ENCODE results near the gene SLC4A4. TPM values are rescaled to one million over a fixed set of nuclear protein-coding genes. Genes with fewer than 3 reads are reported as not detected.

The SLC4A4 gene
- 1 to 10 TPM in 1 of 2 experiments, under 1 TPM in 1; 0.78 to 1.3 TPM for total RNA-seq
- polyA plus RNA-seq = 1 to 10 TPM in 1 of 2 donors, under 1 TPM in 1; 0.12 to 1.4 TPM

DNA sequence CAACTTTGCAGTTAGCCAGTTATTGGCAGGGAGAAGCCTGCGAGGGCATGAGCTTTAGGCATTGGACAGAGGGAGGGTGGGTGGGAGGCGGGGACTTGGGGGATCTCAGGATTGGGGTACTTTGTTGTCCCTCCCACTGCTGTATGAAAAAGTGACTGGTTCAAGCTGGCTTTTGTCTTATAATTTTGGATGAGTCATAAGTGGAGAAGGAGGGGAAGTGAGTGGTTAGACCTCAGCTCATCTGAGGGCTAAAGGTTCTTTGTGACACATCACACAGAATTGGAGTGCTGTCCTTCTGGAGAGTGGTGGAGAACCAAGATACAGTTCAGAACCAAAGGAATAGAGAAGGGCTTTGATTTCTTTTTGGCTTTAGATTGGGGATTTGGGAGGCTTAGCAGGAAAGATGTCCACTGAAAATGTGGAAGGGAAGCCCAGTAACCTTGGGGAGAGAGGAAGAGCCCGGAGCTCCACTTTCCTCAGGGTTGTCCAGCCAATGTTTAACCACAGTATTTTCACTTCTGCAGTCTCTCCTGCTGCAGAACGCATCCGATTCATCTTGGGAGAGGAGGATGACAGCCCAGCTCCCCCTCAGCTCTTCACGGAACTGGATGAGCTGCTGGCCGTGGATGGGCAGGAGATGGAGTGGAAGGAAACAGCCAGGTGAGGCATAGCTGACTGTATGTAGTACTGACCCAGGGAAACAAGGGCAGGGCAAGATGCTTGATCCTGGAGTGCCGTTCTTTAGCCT, at the start of gene SLC4A4:
Gene SLC4A4 (plus strand): TSS at position 175 of the 748 bp plus-strand sequence.
- DNase-seq = no peak
- H3K36me3 Mint-ChIP-seq = no peaks in the 10 kb centered on the region
- no peak within 1 kb of the TSS for H3K27ac Mint-ChIP-seq
- ChIA-PET CTCF (ENCODE audit: partially characterized antibody) (no interaction called here), POLR2A (ENCODE audit: partially characterized antibody) (no interaction called here)
- Histone ChIP-seq H3K9me3 (ENCODE audit: control insufficient read depth in 1 of 2, low read length in 2 of 2) (no peaks in the 10 kb centered on the region), H3K36me3 (ENCODE audit: insufficient read depth, low read length) (no peaks in the 10 kb centered on the region), H3K27ac (ENCODE audit: low read depth, low read length) (no peak within 1 kb of the TSS), H3K4me1 (ENCODE audit: insufficient read depth, low read length) (no peaks in the 10 kb centered on the region), H3K4me3 (ENCODE audit: low read length in 2 of 2) (no peak within 1 kb of the TSS), H3K27me3 (ENCODE audit: insufficient read depth, low read length) (no peaks in the 10 kb centered on the region)
- peaks cover 0 to 5% of the 10 kb centered on the region in 2 donors for H3K27me3 Mint-ChIP-seq
- intact Hi-C loops (cut with micrococcal nuclease) = no loop called here
- H3K4me1 Mint-ChIP-seq = peaks cover 0 to 2% (median 0%) of the 10 kb centered on the region in 4 donors
- peak within 1 kb of the TSS in 1 of 8 donors; percentile 23 for H3K4me3 Mint-ChIP-seq
- no peaks in the 10 kb centered on the region for H3K9me3 Mint-ChIP-seq

- H3K4me1 Mint-ChIP-seq = no peaks in the 10 kb centered on the region
- H3K27me3 ChIP-seq (ENCODE audit: insufficient read depth, low read length) = no peaks in the 10 kb centered on the region
- no peaks in the 10 kb centered on the region for H3K36me3 Mint-ChIP-seq
- H3K27ac ChIP-seq (ENCODE audit: low read depth, low read length) = no peak overlapping the region
- ChIA-PET CTCF (ENCODE audit: partially characterized antibody) (no interaction called here), POLR2A (ENCODE audit: partially characterized antibody) (no interaction called here)
- no peak overlapping the region for H3K4me3 ChIP-seq (ENCODE audit: low read length in 2 of 2)
- H3K9me3 ChIP-seq (ENCODE audit: control insufficient read depth in 1 of 2, low read length in 2 of 2) = no peaks in the 10 kb centered on the region
- intact Hi-C loops (cut with micrococcal nuclease) = no loop called here
- no peak overlapping the region for H3K27ac Mint-ChIP-seq
- no peaks in the 10 kb centered on the region for H3K9me3 Mint-ChIP-seq
- H3K36me3 ChIP-seq (ENCODE audit: insufficient read depth, low read length) = no peaks in the 10 kb centered on the region
- DNase-seq = no peak
- H3K4me3 Mint-ChIP-seq = no peak overlapping the region
- peaks cover 3 to 4% of the 10 kb centered on the region in 2 donors for H3K27me3 Mint-ChIP-seq
- no peaks in the 10 kb centered on the region for H3K4me1 ChIP-seq (ENCODE audit: insufficient read depth, low read length)
Measured at GRCh38 chr4:71290074-71290473, 48.7 kb upstream of the SLC4A4 start.

DNA sequence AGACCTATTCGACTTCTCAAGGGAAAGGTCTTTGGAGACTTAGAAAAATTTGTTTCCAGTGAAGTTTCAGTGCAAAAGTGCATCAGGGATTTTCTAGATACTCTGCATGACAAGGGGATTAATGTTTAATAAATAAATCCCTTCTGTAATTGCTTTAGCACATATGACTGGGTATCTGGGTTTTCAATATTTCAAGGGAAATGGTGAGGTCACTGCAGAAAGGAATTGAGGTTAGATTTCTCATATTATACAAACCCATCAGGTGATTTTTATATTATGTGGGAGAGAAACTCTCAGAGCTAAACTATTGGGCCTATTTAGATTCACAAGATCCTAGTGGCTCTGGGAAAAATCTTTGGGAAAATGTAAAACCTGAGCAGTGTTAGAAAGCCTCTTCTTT, 48.3 kb upstream of the SLC4A4 start:
- H3K4me3 Mint-ChIP-seq = no peak overlapping the region
- POLR2A ChIA-PET (ENCODE audit: partially characterized antibody) = no interaction called here
- CTCF ChIA-PET (ENCODE audit: partially characterized antibody) = no interaction called here

GRCh38 chr4:71292228-71292627, 46.6 kb upstream of the SLC4A4 start:
- intact Hi-C loops (cut with micrococcal nuclease) = no loop called here
- Mint-ChIP-seq H3K9me3 (no peaks in the 10 kb centered on the region), H3K27ac (no peak overlapping the region), H3K27me3 (peaks cover 4 to 5% of the 10 kb centered on the region in 2 donors), H3K4me3 (no peak overlapping the region), H3K4me1 (no peaks in the 10 kb centered on the region), H3K36me3 (no peaks in the 10 kb centered on the region)
- no peaks in the 10 kb centered on the region for H3K36me3 ChIP-seq (ENCODE audit: insufficient read depth, low read length)
- no peak for DNase-seq
- no peak overlapping the region for H3K4me3 ChIP-seq (ENCODE audit: low read length in 2 of 2)
- no peaks in the 10 kb centered on the region for H3K9me3 ChIP-seq (ENCODE audit: control insufficient read depth in 1 of 2, low read length in 2 of 2)
- CTCF ChIA-PET (ENCODE audit: partially characterized antibody) = no interaction called here
- H3K27ac ChIP-seq (ENCODE audit: low read depth, low read length) = no peak overlapping the region
- H3K27me3 ChIP-seq (ENCODE audit: insufficient read depth, low read length) = no peaks in the 10 kb centered on the region
- POLR2A ChIA-PET (ENCODE audit: partially characterized antibody) = no interaction called here
- H3K4me1 ChIP-seq (ENCODE audit: insufficient read depth, low read length) = no peaks in the 10 kb centered on the region

More for the DNA sequence above, 48.3 kb upstream of the SLC4A4 start:
- no peak overlapping the region for H3K27ac Mint-ChIP-seq
- Histone ChIP-seq H3K9me3 (ENCODE audit: control insufficient read depth in 1 of 2, low read length in 2 of 2) (no peaks in the 10 kb centered on the region), H3K27ac (ENCODE audit: low read depth, low read length) (no peak overlapping the region), H3K4me3 (ENCODE audit: low read length in 2 of 2) (no peak overlapping the region), H3K36me3 (ENCODE audit: insufficient read depth, low read length) (no peaks in the 10 kb centered on the region), H3K4me1 (ENCODE audit: insufficient read depth, low read length) (no peaks in the 10 kb centered on the region), H3K27me3 (ENCODE audit: insufficient read depth, low read length) (no peaks in the 10 kb centered on the region)
- no peaks in the 10 kb centered on the region for H3K36me3 Mint-ChIP-seq
- DNase-seq = no peak
- no peaks in the 10 kb centered on the region for H3K4me1 Mint-ChIP-seq
- intact Hi-C loops (cut with micrococcal nuclease) = no loop called here
- peaks cover 4% of the 10 kb centered on the region in 2 donors for H3K27me3 Mint-ChIP-seq
- H3K9me3 Mint-ChIP-seq = no peaks in the 10 kb centered on the region

GRCh38 chr4:71293705-71294104, 45.1 kb upstream of the SLC4A4 start:
- no peak for DNase-seq
- Histone ChIP-seq H3K27me3 (ENCODE audit: insufficient read depth, low read length) (no peaks in the 10 kb centered on the region), H3K36me3 (ENCODE audit: insufficient read depth, low read length) (no peaks in the 10 kb centered on the region), H3K27ac (ENCODE audit: low read depth, low read length) (no peak overlapping the region), H3K4me1 (ENCODE audit: insufficient read depth, low read length) (no peaks in the 10 kb centered on the region), H3K9me3 (ENCODE audit: control insufficient read depth in 1 of 2, low read length in 2 of 2) (no peaks in the 10 kb centered on the region), H3K4me3 (ENCODE audit: low read length in 2 of 2) (no peak overlapping the region)
- ChIA-PET CTCF (ENCODE audit: partially characterized antibody) (no interaction called here), POLR2A (ENCODE audit: partially characterized antibody) (no interaction called here)
- H3K4me1 Mint-ChIP-seq = peaks cover 0 to 2% (median 0%) of the 10 kb centered on the region in 4 donors
- no peaks in the 10 kb centered on the region for H3K36me3 Mint-ChIP-seq
- no peak overlapping the region for H3K4me3 Mint-ChIP-seq
- H3K27me3 Mint-ChIP-seq = peaks cover 4 to 7% of the 10 kb centered on the region in 2 donors
- H3K27ac Mint-ChIP-seq = no peak overlapping the region
- intact Hi-C loops (cut with micrococcal nuclease) = no loop called here
- no peaks in the 10 kb centered on the region for H3K9me3 Mint-ChIP-seq

GRCh38 chr4:71294301-71294700, 44.5 kb upstream of the SLC4A4 start:
- Mint-ChIP-seq H3K36me3 (no peaks in the 10 kb centered on the region), H3K27me3 (peaks cover 4 to 7% of the 10 kb centered on the region in 2 donors), H3K9me3 (no peaks in the 10 kb centered on the region), H3K4me3 (no peak overlapping the region), H3K27ac (no peak overlapping the region), H3K4me1 (peaks cover 0 to 2% (median 0%) of the 10 kb centered on the region in 4 donors)
- Histone ChIP-seq H3K9me3 (ENCODE audit: control insufficient read depth in 1 of 2, low read length in 2 of 2) (no peaks in the 10 kb centered on the region), H3K27ac (ENCODE audit: low read depth, low read length) (no peak overlapping the region), H3K4me3 (ENCODE audit: low read length in 2 of 2) (no peak overlapping the region), H3K36me3 (ENCODE audit: insufficient read depth, low read length) (no peaks in the 10 kb centered on the region), H3K4me1 (ENCODE audit: insufficient read depth, low read length) (no peaks in the 10 kb centered on the region), H3K27me3 (ENCODE audit: insufficient read depth, low read length) (no peaks in the 10 kb centered on the region)
- intact Hi-C loops (cut with micrococcal nuclease) = no loop called here
- POLR2A ChIA-PET (ENCODE audit: partially characterized antibody) = no interaction called here
- CTCF ChIA-PET (ENCODE audit: partially characterized antibody) = no interaction called here
- no peak for DNase-seq

DNA sequence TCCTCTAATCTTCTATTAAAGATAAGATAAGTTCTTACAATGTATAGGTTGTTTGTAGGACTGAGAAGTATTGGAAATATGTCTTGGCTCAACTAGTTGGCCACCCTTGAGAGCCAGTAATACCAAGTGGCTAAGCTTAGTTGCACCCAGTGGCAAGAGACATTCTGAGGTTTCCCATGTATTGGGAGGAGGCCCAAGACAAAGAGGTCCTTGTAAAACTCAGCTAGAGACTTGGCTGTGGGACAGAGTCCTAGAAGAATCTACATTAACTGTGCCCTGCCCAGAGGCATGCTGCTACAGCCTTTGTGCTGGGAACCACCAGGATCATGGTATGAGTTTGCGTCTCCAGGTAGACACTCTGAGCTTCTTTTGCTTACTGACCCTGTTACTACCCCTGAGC, 41.9 kb upstream of the SLC4A4 start:
- peaks cover 0 to 2% (median 0%) of the 10 kb centered on the region in 4 donors for H3K4me1 Mint-ChIP-seq
- no peaks in the 10 kb centered on the region for H3K9me3 Mint-ChIP-seq
- no peak overlapping the region for H3K4me3 Mint-ChIP-seq
- no peaks in the 10 kb centered on the region for H3K9me3 ChIP-seq (ENCODE audit: control insufficient read depth in 1 of 2, low read length in 2 of 2)
- H3K4me1 ChIP-seq (ENCODE audit: insufficient read depth, low read length) = no peaks in the 10 kb centered on the region
- no peak overlapping the region for H3K4me3 ChIP-seq (ENCODE audit: low read length in 2 of 2)
- H3K27ac ChIP-seq (ENCODE audit: low read depth, low read length) = no peak overlapping the region
- ChIA-PET CTCF (ENCODE audit: partially characterized antibody) (no interaction called here), POLR2A (ENCODE audit: partially characterized antibody) (no interaction called here)
- H3K27me3 ChIP-seq (ENCODE audit: insufficient read depth, low read length) = no peaks in the 10 kb centered on the region
- no peak overlapping the region for H3K27ac Mint-ChIP-seq
- H3K36me3 Mint-ChIP-seq = no peaks in the 10 kb centered on the region
- peaks cover 3 to 4% of the 10 kb centered on the region in 2 donors for H3K27me3 Mint-ChIP-seq
- DNase-seq = no peak
- intact Hi-C loops (cut with micrococcal nuclease) = no loop called here
- no peaks in the 10 kb centered on the region for H3K36me3 ChIP-seq (ENCODE audit: insufficient read depth, low read length)

Data from CD4-positive, alpha-beta memory T cell (primary cell).